ENCODE measurements around the gene SCN3B. TPM values are rescaled to one million over a fixed set of nuclear protein-coding genes. Genes with fewer than 3 reads are reported as not detected.

Gene SCN3B
- total RNA-seq, 2 donors from 2014 or later, result not detected

- Mint-ChIP-seq H3K36me3 (no peaks in the 10 kb centered on the region), H3K9me3 (no peaks in the 10 kb centered on the region), H3K4me1 (ENCODE audit: low read depth in 2 of 2) (no peaks in the 10 kb centered on the region), H3K4me3 (no peak overlapping the region), H3K27me3 (peaks cover 16 to 20% of the 10 kb centered on the region in 2 donors), H3K27ac (no peak overlapping the region)
- ATAC-seq (no peak), DNase-seq (ENCODE audit: low spot score) (no peak)
Observed at GRCh38 chr11:123645286-123645975, 9.0 kb downstream of the SCN3B start.

GRCh38 chr11:123642435-123642834 is 12.0 kb downstream of the SCN3B start:
- ATAC-seq, result no peak
- Mint-ChIP-seq H3K4me3 (no peak overlapping the region), H3K36me3 (no peaks in the 10 kb centered on the region), H3K9me3 (no peaks in the 10 kb centered on the region), H3K4me1 (ENCODE audit: low read depth in 2 of 2) (no peaks in the 10 kb centered on the region), H3K27me3 (peaks cover 31% of the 10 kb centered on the region in 2 donors), H3K27ac (no peak overlapping the region)
- DNase-seq (ENCODE audit: low spot score), result no peak

DNA sequence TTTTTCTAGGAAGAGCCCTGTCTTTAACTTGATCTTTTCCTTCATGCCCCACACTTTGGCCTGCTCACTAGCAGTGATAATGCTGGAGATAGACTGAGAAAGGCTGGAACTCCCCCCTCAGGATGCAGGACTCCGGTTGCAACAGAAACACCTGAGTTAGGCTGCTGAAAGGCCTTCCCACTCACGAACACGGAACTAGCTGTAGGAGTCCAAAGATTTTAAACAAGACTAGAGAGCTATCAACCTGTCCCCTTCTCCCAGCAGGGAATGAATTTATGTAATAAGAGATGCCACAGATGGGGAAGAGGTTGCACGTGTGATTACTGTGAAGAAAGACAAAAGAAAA is 13.0 kb downstream of the SCN3B start:
- Mint-ChIP-seq H3K4me1 (ENCODE audit: low read depth in 2 of 2) (no peaks in the 10 kb centered on the region), H3K36me3 (no peaks in the 10 kb centered on the region), H3K9me3 (no peaks in the 10 kb centered on the region), H3K27me3 (peaks cover 30 to 32% of the 10 kb centered on the region in 2 donors), H3K27ac (no peak overlapping the region), H3K4me3 (no peak overlapping the region)
- no peak for DNase-seq (ENCODE audit: low spot score)
- ATAC-seq, result no peak

GRCh38 chr11:123640677-123641494 is 13.5 kb downstream of the SCN3B start:
- H3K27me3 Mint-ChIP-seq, result peaks cover 25 to 26% of the 10 kb centered on the region in 2 donors
- H3K4me3 Mint-ChIP-seq, result no peak overlapping the region
- H3K4me1 Mint-ChIP-seq (ENCODE audit: low read depth in 2 of 2), result no peaks in the 10 kb centered on the region
- H3K36me3 Mint-ChIP-seq, result no peaks in the 10 kb centered on the region
- peak; percentile 70 for ATAC-seq
- no peak for DNase-seq (ENCODE audit: low spot score)
- no peaks in the 10 kb centered on the region for H3K9me3 Mint-ChIP-seq
- H3K27ac Mint-ChIP-seq, result no peak overlapping the region

DNA sequence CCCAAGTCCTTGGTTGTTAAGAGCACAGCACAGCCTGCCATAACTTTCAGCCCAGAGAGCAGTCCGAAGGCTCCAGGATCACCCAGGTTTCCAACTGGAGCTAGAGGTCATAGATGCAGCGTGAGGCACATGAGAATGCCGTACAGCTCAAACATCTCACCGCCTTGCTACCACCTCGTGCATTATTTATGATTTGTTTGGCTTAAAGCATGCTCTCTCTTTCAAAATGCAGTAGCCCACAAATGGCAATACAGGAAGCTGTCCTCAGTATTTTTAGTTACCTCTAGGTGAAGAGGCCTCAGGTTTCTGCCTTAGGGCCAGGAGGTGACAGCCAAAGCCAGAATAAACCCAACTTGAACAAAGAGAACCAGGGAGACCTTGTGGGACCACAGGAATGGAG is 14.4 kb downstream of the SCN3B start:
- H3K27ac Mint-ChIP-seq, result no peak overlapping the region
- H3K27me3 Mint-ChIP-seq, result peaks cover 26 to 27% of the 10 kb centered on the region in 2 donors
- no peaks in the 10 kb centered on the region for H3K9me3 Mint-ChIP-seq
- no peak overlapping the region for H3K4me3 Mint-ChIP-seq
- DNase-seq (ENCODE audit: low spot score), result no peak
- no peak for ATAC-seq
- H3K36me3 Mint-ChIP-seq, result no peaks in the 10 kb centered on the region
- no peaks in the 10 kb centered on the region for H3K4me1 Mint-ChIP-seq (ENCODE audit: low read depth in 2 of 2)

DNA sequence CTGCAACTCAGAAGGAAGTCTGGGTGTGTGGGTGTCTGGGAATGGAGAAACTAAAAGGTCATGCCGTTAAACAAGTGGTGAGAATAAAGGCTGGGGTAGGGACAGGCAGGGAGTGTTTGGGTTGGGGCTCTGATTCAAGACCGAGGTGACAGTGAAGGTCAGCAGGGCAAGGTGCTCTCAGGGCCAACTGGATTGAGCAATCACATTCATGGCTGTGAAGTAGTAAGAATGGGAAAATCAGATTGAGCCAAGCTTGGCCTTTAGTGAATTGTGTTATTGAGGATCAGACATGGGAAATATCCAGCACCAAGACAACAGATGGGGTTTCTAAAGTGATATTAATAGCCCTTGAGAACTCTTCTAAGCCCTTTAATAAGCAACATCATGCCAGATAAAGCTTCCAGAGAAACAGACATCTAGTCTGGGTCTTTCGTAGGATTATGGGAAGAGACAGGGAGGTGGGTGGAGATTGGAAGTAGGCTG is 24.3 kb downstream of the SCN3B start:
- Mint-ChIP-seq H3K4me1 (ENCODE audit: low read depth in 2 of 2) (no peaks in the 10 kb centered on the region), H3K27me3 (peaks cover 36 to 37% of the 10 kb centered on the region in 2 donors), H3K9me3 (no peaks in the 10 kb centered on the region), H3K36me3 (no peaks in the 10 kb centered on the region), H3K4me3 (no peak overlapping the region), H3K27ac (no peak overlapping the region)
- no peak for DNase-seq (ENCODE audit: low spot score)
- no peak for ATAC-seq

GRCh38 chr11:123628936-123629683 is 25.3 kb downstream of the SCN3B start:
- Mint-ChIP-seq H3K36me3 (no peaks in the 10 kb centered on the region), H3K9me3 (no peaks in the 10 kb centered on the region), H3K4me1 (ENCODE audit: low read depth in 2 of 2) (no peaks in the 10 kb centered on the region), H3K4me3 (no peak overlapping the region), H3K27me3 (peaks cover 28 to 30% of the 10 kb centered on the region in 2 donors), H3K27ac (no peak overlapping the region)
- no peak for ATAC-seq
- DNase-seq (ENCODE audit: low spot score), result no peak

- no peak for DNase-seq (ENCODE audit: low spot score)
- peaks cover 7 to 10% of the 10 kb centered on the region in 2 donors for H3K27me3 Mint-ChIP-seq
- no peak overlapping the region for H3K4me3 Mint-ChIP-seq
- no peaks in the 10 kb centered on the region for H3K36me3 Mint-ChIP-seq
- no peak overlapping the region for H3K27ac Mint-ChIP-seq
- H3K4me1 Mint-ChIP-seq (ENCODE audit: low read depth in 2 of 2), result no peaks in the 10 kb centered on the region
- no peaks in the 10 kb centered on the region for H3K9me3 Mint-ChIP-seq
- no peak for ATAC-seq
Observed at GRCh38 chr11:123624974-123625373, 29.4 kb downstream of the SCN3B start.

- no peak overlapping the region for H3K4me3 Mint-ChIP-seq
- peaks cover 0 to 2% of the 10 kb centered on the region in 2 donors for H3K27me3 Mint-ChIP-seq
- H3K4me1 Mint-ChIP-seq (ENCODE audit: low read depth in 2 of 2), result no peaks in the 10 kb centered on the region
- no peak for ATAC-seq
- H3K27ac Mint-ChIP-seq, result no peak overlapping the region
- no peaks in the 10 kb centered on the region for H3K9me3 Mint-ChIP-seq
- no peak for DNase-seq (ENCODE audit: low spot score)
- H3K36me3 Mint-ChIP-seq, result no peaks in the 10 kb centered on the region
Observed at GRCh38 chr11:123622576-123622975, 31.8 kb downstream of the SCN3B start.

- DNase-seq (ENCODE audit: low spot score) (no peak), ATAC-seq (no peak)
- H3K4me3 Mint-ChIP-seq, result no peak overlapping the region
- H3K27me3 Mint-ChIP-seq, result no peaks in the 10 kb centered on the region
- no peaks in the 10 kb centered on the region for H3K9me3 Mint-ChIP-seq
- no peak overlapping the region for H3K27ac Mint-ChIP-seq
- no peaks in the 10 kb centered on the region for H3K4me1 Mint-ChIP-seq (ENCODE audit: low read depth in 2 of 2)
- peaks cover 4% of the 10 kb centered on the region for H3K36me3 Mint-ChIP-seq
Observed at GRCh38 chr11:123616505-123617198, 37.8 kb downstream of the SCN3B start.

DNA sequence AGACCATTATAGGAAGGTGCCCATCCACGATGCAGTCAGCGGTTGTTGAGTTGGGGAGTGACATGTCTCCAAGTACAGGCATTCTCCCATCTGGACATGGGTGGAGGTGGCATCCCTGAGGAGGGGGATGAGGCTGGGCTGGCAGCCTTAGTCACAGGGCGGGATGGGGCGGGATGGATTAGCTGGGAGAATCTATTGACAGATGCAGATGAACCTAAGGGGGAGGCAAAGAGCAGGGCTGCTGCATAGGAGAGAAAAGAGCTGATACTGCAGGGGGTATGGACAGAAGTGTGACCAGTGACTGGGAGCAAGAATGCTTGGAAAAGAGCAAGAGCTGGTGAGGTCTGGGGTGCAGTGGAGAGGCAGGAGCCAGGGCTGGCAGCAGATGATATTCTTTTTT is 42.7 kb downstream of the SCN3B start:
- no peaks in the 10 kb centered on the region for H3K9me3 Mint-ChIP-seq

DNA sequence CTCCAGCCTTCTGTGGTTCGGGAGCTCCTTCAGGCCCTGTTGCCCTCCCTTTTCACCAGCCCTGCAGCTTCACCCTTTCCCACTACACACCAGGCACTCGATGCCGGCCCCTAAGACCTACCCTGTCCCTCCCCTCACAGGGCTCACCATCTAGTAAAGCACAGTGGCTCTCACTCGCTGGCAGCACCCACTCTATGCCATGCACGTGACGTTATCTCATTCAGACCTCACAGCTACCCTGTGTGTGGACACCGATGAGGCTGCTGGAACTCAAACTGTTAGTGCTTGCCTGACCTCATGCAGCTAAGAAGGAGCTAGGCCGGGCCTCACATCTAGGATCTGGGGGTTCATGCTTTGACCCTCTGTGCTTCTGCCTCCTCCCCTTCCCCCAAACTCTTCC is 45.5 kb downstream of the SCN3B start:
- Mint-ChIP-seq H3K27ac (no peak overlapping the region), H3K27me3 (no peaks in the 10 kb centered on the region), H3K4me1 (ENCODE audit: low read depth in 2 of 2) (no peaks in the 10 kb centered on the region), H3K9me3 (no peaks in the 10 kb centered on the region), H3K36me3 (peaks cover 4% of the 10 kb centered on the region), H3K4me3 (no peak overlapping the region)
- DNase-seq (ENCODE audit: low spot score) (no peak), ATAC-seq (peak in 1 of 2 donors; percentile 21)

More for the DNA sequence above, 42.7 kb downstream of the SCN3B start:
- Mint-ChIP-seq H3K27me3 (no peaks in the 10 kb centered on the region), H3K36me3 (peaks cover 4% of the 10 kb centered on the region), H3K27ac (no peak overlapping the region), H3K4me1 (ENCODE audit: low read depth in 2 of 2) (no peaks in the 10 kb centered on the region), H3K4me3 (no peak overlapping the region)
- DNase-seq (ENCODE audit: low spot score) (no peak), ATAC-seq (no peak)

GRCh38 chr11:123608371-123608770 is 46.1 kb downstream of the SCN3B start:
- DNase-seq (ENCODE audit: low spot score) (no peak), ATAC-seq (no peak)
- Mint-ChIP-seq H3K4me3 (no peak overlapping the region), H3K27ac (no peak overlapping the region), H3K9me3 (no peaks in the 10 kb centered on the region), H3K36me3 (peaks cover 7% of the 10 kb centered on the region), H3K4me1 (ENCODE audit: low read depth in 2 of 2) (no peaks in the 10 kb centered on the region), H3K27me3 (no peaks in the 10 kb centered on the region)
